HG02840 (cell line): ENCODE data around the gene GCNA.

ENCODE experiments used
- ATAC-seq: cut with Tn5 transposase; IDR thresholded peaks from one replicate; pipeline ENCODE4 v1.9.1; 2021; ENCODE audit warnings: mild to moderate bottlenecking, moderate library complexity, moderate number of reproducible peaks; ENCODE audit not compliant: unreplicated experiment, low FRiP score

The GCNA gene

GRCh38 chrX:71578253-71579135 lies at the start of gene GCNA:
Gene GCNA, plus strand, starts transcription at chrX:71578437. Its CDS starts 2,385 bp downstream, at chrX:71580822.
- ATAC-seq = no peak

- no peak for ATAC-seq
Observed at GRCh38 chrX:71532078-71532752, 46.0 kb upstream of the GCNA start.

GRCh38 chrX:71532753-71533425 lies 45.3 kb upstream of the GCNA start, which contains the start of gene OGT:
Gene OGT, plus strand, starts transcription at chrX:71533104. Its CDS starts 196 bp downstream, at chrX:71533300.
- ATAC-seq = peak; percentile 67

- no peak for ATAC-seq
Observed at GRCh38 chrX:71533516-71533850, 44.8 kb upstream of the GCNA start.

GRCh38 chrX:71533851-71534561 lies 44.2 kb upstream of the GCNA start:
- no peak for ATAC-seq

- no peak for ATAC-seq
Observed at GRCh38 chrX:71534773-71535544, 43.3 kb upstream of the GCNA start.

GRCh38 chrX:71536285-71536684 lies 42.0 kb upstream of the GCNA start:
- ATAC-seq = no peak

GRCh38 chrX:71537743-71538142 lies 40.5 kb upstream of the GCNA start:
- ATAC-seq = no peak

GRCh38 chrX:71540801-71541200 lies 37.4 kb upstream of the GCNA start:
- no peak for ATAC-seq

- ATAC-seq = no peak
Observed at GRCh38 chrX:71541210-71542022, 36.8 kb upstream of the GCNA start.

- no peak for ATAC-seq
Observed at GRCh38 chrX:71542411-71542810, 35.8 kb upstream of the GCNA start.

- ATAC-seq = no peak
Observed at GRCh38 chrX:71542825-71543224, 35.4 kb upstream of the GCNA start.

GRCh38 chrX:71543316-71543715 lies 34.9 kb upstream of the GCNA start:
- no peak for ATAC-seq

- no peak for ATAC-seq
Observed at GRCh38 chrX:71545364-71545763, 32.9 kb upstream of the GCNA start.

GRCh38 chrX:71546879-71547278 lies 31.4 kb upstream of the GCNA start:
- ATAC-seq = no peak

GRCh38 chrX:71547339-71547738 lies 30.9 kb upstream of the GCNA start:
- no peak for ATAC-seq

GRCh38 chrX:71549986-71550385 lies 28.3 kb upstream of the GCNA start:
- no peak for ATAC-seq

GRCh38 chrX:71550578-71550977 lies 27.7 kb upstream of the GCNA start:
- ATAC-seq = no peak

- ATAC-seq = no peak
Observed at GRCh38 chrX:71556036-71556435, 22.2 kb upstream of the GCNA start.
